Panc1 (cell line): ENCODE measurements around the gene PDE9A. TPM values are rescaled to one million over a fixed set of nuclear protein-coding genes. Genes with fewer than 3 reads are reported as not detected.

Experiments used
- ATAC-seq: fragments of 200-7000 bp; cut with Tn5 transposase; 2 replicates; pipeline ENCODE4 v1.9.1; 2020; ENCODE audit warnings: mild to moderate bottlenecking, moderate library complexity
- BruUV-seq: library from RNA; stranded (reverse); fragments of 400-500 nt; replicated peaks from 2 replicates; lab custom pipeline; 2021; lab: Mats Ljungman, UMichigan
- CTCF ChIA-PET: fragments of 300-600 bp; sonication (Branson Sonifier 250); formaldehyde crosslinking; loops from one replicate; lab custom pipeline; 2022; ENCODE audit warnings: antibody characterized with exemption; lab: Charles Lee
- POLR2A ChIA-PET: fragments of 300-600 bp; sonication (Branson Sonifier 250); formaldehyde crosslinking; loops from one replicate; lab custom pipeline; 2022; ENCODE audit warnings: antibody characterized with exemption; lab: Charles Lee
- DNase-seq: peaks from one replicate; pipeline ENCODE4 v3.0.0-alpha.2; 2010; ENCODE audit warnings: low read depth, low spot score
- H3K27ac ChIP-seq: 2 replicates; pipeline ENCODE4 v1.5.1; 2011; ENCODE audit warnings: mild to moderate bottlenecking, low read length, inconsistent platforms
- H3K27me3 ChIP-seq: fragments of 200-500 bp; sonication (Bioruptor generic); 2 replicates; pipeline ENCODE4 v1.6.0; 2014; ENCODE audit warnings: low read length, inconsistent platforms; ENCODE audit not compliant: control insufficient read depth, insufficient read depth
- H3K36me3 ChIP-seq: fragments of 200-500 bp; sonication (Bioruptor generic); 2 replicates; pipeline ENCODE4 v1.5.1; 2014; ENCODE audit warnings: inconsistent platforms, mild to moderate bottlenecking, low read length, moderate library complexity; ENCODE audit not compliant: control insufficient read depth, insufficient read depth
- H3K4me1 ChIP-seq: 2 replicates; pipeline ENCODE4 v1.5.1; 2011; ENCODE audit warnings: inconsistent platforms, mild to moderate bottlenecking, low read length, moderate library complexity; ENCODE audit not compliant: control insufficient read depth, insufficient read depth
- H3K4me3 ChIP-seq, 2 experiments: 2 replicates each; pipeline ENCODE4 v1.5.1; 2011 to 2012; ENCODE audit warnings: low read depth in 2 of 2, low read length in 2 of 2, mild to moderate bottlenecking in 2 of 2, inconsistent platforms in 1 of 2, moderate library complexity in 1 of 2
- H3K9me3 ChIP-seq: fragments of 200-500 bp; sonication (Bioruptor generic); 2 replicates; pipeline ENCODE4 v1.5.1; 2014; ENCODE audit warnings: low read depth, mild to moderate bottlenecking, inconsistent platforms, low read length, moderate library complexity; ENCODE audit not compliant: control insufficient read depth, insufficient read depth
- CTCF ChIP-seq: fragments of 450-650 bp; IDR thresholded peaks from 2 replicates; pipeline ENCODE4 v1.5.1; 2017; ENCODE audit warnings: mild to moderate bottlenecking
- POLR2AphosphoS5 ChIP-seq: IDR thresholded peaks from 2 replicates; pipeline ENCODE4 v1.6.1; 2012; ENCODE audit warnings: mild to moderate bottlenecking, low read depth, low read length, moderate library complexity
- REST ChIP-seq, 2 experiments: IDR thresholded peaks; 2 replicates each; pipeline ENCODE4 v1.6.1; 2011 to 2012; ENCODE audit warnings: low read depth in 2 of 2, control low read depth in 1 of 2, low read length in 1 of 2, mild to moderate bottlenecking in 1 of 2, moderate library complexity in 1 of 2; ENCODE audit not compliant: insufficient read depth in 1 of 2
- SIN3A ChIP-seq: IDR thresholded peaks from 2 replicates; pipeline ENCODE4 v1.6.1; 2012; ENCODE audit warnings: low read depth, mild to moderate bottlenecking, low read length, moderate library complexity, borderline replicate concordance; ENCODE audit not compliant: insufficient read depth
- TCF7L2 ChIP-seq: IDR thresholded peaks from 2 replicates; pipeline ENCODE4 v1.6.1; 2011; ENCODE audit warnings: mild to moderate bottlenecking, low read depth, low read length, inconsistent platforms
- in situ Hi-C: cut with HindIII; loops from 2 replicates; pipeline ENCODE4 v1.10.0; 2016; ENCODE audit warnings: low sequenced_read_pairs, low pct_unique_long_range_greater_than_20kb
- intact Hi-C: fragments of 100-400 bp; cut with micrococcal nuclease; formaldehyde crosslinking; loops from one replicate; pipeline ENCODE4 v1.10.0; 2022; ENCODE audit not compliant: unreplicated experiment
- total RNA-seq: library from RNA; stranded (reverse); gene quantifications from one replicate; pipeline ENCODE4 v1.2.1, GENCODE V29; 2021; ENCODE audit not compliant: unreplicated experiment

PDE9A gene
- total RNA-seq, 1 experiment from 2014 or later = 0.72 TPM

GRCh38 chr21:42764883-42765282 lies 111.5 kb downstream of the PDE9A start:
- Histone ChIP-seq H3K27ac (no peak overlapping the region), H3K9me3 (no peaks in the 10 kb centered on the region), H3K4me3 (no peak overlapping the region), H3K27me3 (no peaks in the 10 kb centered on the region; the same call in 1 of the 2 replicates), H3K4me1 (no peaks in the 10 kb centered on the region), H3K36me3 (no peaks in the 10 kb centered on the region)
- no TSS peak for BruUV-seq
- POLR2A ChIA-PET = no interaction called here
- ATAC-seq (no peak), DNase-seq (no peak)
- CTCF ChIA-PET = no interaction called here
- TF ChIP-seq CTCF (no peak), POLR2AphosphoS5 (no peak), TCF7L2 (no peak)
- intact Hi-C loops (no loop called here), in situ Hi-C loops (no loop called here)

GRCh38 chr21:42765656-42766055 lies 112.2 kb downstream of the PDE9A start:
- intact Hi-C loops (no loop called here), in situ Hi-C loops (no loop called here)
- ChIA-PET CTCF (no interaction called here), POLR2A (no interaction called here)
- TF ChIP-seq POLR2AphosphoS5 (no peak), CTCF (no peak), SIN3A (no peak), REST (IDR thresholded peaks at IDR 0.05; ENCODE audit: insufficient read depth in 1 of 2, low read depth in 2 of 2, low read length in 1 of 2) (no peak)
- ATAC-seq (no peak), DNase-seq (no peak)
- Histone ChIP-seq H3K9me3 (no peaks in the 10 kb centered on the region), H3K27me3 (no peaks in the 10 kb centered on the region; the same call in 1 of the 2 replicates), H3K4me3 (no peak overlapping the region), H3K27ac (no peak overlapping the region), H3K4me1 (no peaks in the 10 kb centered on the region), H3K36me3 (no peaks in the 10 kb centered on the region)
- no TSS peak for BruUV-seq
